HG02840 (cell line): ENCODE measurements around the gene POU6F2.

ENCODE experiments used
- ATAC-seq: cut with Tn5 transposase; IDR thresholded peaks from one replicate; pipeline ENCODE4 v1.9.1; 2021; ENCODE audit warnings: mild to moderate bottlenecking, moderate library complexity, moderate number of reproducible peaks; ENCODE audit not compliant: unreplicated experiment, low FRiP score

The POU6F2 gene

DNA sequence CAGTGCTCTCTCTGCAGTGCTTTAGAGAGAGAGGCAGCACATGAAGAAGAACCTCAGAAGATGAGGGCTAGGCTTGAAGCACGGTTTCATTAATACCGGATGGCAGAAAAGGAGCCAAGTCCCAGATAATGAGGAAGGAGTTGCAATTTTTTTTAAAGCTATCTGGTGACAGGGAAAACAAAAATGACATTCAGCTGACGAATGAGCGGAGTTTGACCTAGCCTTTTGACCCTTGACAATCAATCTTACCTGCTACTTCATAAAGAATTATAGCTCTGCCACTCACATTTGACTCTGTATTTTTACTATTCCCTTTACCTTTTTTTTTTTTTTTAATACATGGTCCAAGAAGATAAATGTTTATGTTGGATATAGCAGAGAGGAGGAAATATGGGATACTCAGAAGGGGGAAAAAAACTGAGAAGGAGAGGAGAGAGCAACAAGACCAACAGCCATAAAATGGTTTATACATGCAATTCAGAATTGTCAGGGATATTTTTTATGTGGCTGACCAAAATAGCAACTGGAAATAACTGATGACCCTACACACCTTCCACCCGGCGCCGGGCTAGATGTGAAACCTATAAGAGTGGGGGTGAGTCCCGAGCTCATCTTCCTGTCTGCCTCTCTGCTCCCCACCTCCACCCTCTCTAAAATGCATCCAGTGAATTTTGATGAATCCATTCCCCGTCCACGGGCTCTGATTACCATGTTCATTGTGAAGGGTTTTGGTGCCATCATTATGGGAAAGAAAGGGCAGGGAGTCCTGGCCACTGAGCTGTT is 314.1 kb downstream of the POU6F2 start:
- ATAC-seq, result no peak

GRCh38 chr7:39293056-39293823 is 315.5 kb downstream of the POU6F2 start:
- no peak for ATAC-seq

DNA sequence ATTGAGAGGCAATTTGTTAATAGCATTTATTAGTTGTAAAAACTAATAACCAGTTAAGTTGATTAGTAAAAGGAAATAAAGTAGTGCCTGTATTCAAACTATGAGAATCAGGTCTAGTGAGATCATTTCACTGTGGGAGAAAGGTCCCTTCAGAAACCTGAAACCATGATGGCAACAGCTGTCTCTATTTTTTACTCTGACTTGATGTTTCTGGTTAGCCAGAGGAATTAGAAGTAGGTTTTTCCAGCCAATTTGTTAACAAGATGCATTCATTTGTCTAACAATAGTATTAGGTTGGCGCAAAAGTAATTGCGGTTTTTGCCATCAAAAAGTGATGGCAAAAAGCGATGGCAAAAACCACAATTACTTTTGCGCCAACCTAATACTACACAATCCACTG is 316.3 kb downstream of the POU6F2 start:
- ATAC-seq, result no peak

DNA sequence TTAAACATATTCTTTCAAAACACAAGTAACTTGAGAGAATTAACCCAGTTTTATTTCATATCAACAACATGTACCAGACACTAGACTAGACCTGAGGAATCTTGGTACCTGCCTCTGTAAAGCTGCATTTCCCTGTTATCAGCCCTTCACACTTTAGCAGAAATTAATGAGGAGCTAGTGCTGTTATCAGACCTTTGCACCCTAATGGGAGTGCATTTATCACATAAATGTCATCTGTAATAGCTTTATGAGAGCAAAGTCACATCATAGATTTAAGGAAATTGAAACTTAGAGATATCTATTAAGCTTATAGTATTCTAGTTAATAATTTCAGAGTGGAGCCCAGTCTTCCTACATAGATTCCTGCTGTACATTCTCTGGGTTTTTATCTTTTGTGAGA is 318.1 kb downstream of the POU6F2 start:
- no peak for ATAC-seq

- no peak for ATAC-seq
These were observed 322.0 kb downstream of the POU6F2 start for GRCh38 chr7:39299695-39300094.

DNA sequence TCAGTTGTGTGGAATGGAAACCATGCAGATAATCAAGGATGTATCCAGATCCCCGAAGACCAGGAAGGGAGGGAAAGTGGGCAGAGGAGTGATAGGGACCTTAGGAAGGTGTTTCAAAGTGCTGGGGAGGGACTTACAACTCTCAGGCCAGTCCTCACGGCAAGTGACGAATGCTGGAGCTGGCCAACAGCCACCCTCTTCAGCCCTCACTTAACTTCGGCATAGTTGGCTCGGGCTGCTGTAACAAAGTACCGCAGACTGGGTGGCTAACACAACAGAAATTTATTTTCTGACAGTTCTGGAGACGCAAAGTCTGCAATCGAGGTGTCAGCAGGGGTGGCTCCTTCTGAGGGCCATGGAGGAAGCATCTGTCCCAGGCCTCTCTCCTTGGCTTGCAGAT is 322.6 kb downstream of the POU6F2 start:
- ATAC-seq, result no peak

- ATAC-seq, result no peak
These were observed 323.8 kb downstream of the POU6F2 start for GRCh38 chr7:39301543-39301942.

- no peak for ATAC-seq
These were observed 326.5 kb downstream of the POU6F2 start for GRCh38 chr7:39304178-39304577.

GRCh38 chr7:39304668-39305405 is 327.1 kb downstream of the POU6F2 start:
- ATAC-seq, result no peak

DNA sequence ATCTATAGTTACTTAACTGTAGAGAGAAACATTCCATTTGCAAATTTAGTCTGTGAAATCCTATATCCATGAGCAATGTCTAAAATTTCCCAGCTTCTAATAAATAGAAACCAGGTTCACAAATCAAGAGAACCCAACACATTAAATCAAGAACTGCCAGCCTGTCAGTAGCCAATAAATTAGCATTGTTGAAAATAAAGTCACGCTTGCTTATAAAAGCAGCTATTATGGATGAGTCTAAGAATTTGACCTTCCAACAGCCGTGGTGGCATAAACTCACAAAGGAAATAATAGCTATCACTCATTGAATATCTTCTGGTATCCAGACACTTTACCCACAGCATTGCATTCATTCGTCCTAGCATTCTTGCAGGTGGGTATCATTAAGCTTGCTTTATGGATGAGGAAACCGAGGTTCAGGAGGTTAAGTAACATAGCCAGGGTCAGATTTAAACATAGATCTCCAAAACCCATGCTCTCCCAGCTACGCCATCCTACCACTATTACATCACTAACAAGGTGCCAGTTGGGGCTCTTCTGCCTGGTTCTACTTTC is 328.4 kb downstream of the POU6F2 start:
- no peak for ATAC-seq

DNA sequence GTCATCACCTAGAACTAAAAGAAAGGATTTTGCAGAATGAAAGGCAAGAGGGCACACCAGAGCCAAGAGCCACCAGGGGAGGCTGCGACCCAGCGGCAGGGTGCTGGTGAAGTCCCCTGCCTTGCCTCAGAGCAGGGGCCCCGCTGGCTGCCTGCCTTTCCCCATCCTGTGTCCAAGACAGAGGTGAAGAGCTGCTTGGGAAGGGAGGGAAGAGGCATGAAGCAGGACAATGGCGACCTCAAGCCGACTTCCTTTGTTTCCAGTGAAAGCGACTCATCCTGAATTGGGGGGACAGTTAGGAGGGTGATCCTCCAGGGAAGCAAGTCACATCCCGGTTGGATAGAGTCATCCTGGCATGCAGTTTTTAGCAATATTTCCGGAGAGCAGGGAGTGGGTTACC is 333.0 kb downstream of the POU6F2 start:
- no peak for ATAC-seq

GRCh38 chr7:39312254-39312989 is 334.7 kb downstream of the POU6F2 start:
- no peak for ATAC-seq

- no peak for ATAC-seq
These were observed 335.7 kb downstream of the POU6F2 start for GRCh38 chr7:39313376-39313775.

DNA sequence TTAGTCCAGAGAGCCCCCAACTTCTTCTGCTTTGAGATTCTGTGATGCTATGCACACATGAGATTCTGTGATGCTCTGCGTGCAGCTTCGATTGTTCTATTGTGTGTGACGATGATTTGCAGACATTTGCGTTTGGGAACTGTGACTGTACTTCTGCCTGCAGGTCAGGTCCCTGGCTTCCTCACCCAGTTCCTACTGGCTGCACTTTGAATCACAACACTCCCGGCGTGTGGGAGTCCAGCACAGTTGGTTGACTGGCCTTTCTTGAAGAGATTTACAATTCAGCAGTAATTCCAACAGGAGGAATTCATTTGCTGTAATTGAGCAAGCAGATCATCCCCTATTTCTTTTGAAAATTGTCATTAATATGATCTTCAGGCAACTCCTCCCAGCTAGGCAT is 336.3 kb downstream of the POU6F2 start:
- ATAC-seq, result no peak

- no peak for ATAC-seq
These were observed 339.4 kb downstream of the POU6F2 start for GRCh38 chr7:39317107-39317506.

GRCh38 chr7:39317896-39318295 is 340.2 kb downstream of the POU6F2 start:
- ATAC-seq, result no peak

DNA sequence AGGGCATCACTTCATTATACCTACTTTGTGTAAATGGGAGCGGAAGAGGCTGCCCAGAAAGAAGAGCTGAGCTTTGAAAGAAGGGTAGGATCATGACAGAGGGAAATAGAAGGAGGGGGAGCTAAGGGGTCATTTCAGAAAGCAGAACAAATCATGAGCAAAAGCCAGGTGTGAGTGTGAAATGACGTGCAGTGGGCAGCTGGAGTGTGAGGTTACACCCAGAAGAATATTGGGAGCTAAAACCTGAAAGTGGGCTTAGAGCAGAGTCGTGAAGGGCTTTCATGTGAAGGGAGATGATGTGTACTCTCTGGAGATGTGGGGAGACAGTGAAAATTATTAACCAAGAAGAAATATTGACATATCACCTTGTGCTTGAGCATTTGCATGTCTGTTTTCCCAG is 343.5 kb downstream of the POU6F2 start:
- ATAC-seq, result no peak

DNA sequence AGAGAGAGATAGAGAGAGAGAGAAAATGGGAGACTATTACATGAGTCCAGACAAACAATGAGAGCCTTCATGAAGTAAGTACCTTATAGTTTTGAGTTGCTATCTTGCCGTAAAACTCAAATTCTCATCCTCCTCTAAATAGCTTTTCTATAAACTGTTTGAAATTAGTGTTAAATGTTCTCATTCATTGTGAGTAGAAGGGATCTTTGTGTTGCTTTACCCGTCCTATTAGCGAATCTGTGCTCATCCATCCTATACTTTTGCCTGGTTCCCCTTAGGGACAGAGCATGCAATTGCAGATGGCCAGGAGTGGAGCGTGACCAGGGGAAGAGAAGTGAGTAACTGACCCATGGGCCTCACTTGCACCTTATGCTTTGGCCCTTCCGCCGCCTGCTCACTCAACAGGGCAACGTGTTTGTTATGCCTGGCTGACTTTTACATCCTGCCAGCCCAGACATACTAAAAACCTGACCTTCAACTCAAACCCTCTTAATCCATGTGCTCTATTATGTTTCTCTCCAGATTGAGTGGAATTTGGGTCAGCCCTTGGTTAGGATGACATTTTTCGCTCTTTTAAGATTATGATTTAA is 344.3 kb downstream of the POU6F2 start:
- no peak for ATAC-seq

DNA sequence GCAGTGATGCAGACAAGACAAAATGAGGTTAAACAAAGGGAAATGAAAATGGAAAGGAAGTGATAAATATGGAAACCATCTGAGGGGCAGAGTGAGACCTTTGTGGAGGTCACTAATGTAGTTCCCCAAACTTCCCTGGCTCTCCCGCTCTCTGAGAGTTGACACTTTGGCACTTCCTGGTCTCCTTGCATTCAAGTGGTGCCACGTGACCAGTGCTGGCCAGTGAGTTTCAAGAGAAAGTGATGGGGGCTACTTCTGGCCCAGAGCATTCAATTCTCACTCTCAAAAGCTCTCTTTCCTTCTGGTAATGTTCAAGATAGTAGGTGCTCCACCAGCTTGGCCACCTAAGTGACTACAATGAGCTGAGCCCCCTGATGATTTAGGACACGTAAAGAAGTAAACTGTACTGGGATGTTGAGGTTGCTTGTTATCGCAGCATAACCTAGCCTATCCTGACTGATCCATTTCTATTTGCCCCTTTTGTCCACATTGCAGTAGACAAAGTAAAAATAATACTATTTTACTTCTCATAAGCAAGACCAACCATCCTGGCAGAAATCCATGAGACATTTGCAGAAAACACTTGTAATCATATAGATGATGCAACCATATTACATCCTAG is 346.5 kb downstream of the POU6F2 start:
- ATAC-seq, result no peak
